Right ventricle myocardium inferior (tissue), 1 donor: Measurements from ENCODE around the gene AR. TPM values are rescaled to one million over a fixed set of nuclear protein-coding genes. Genes with fewer than 3 reads are reported as not detected.

Source experiments
- ATAC-seq: fragments of 200-7000 bp; cut with Tn5 transposase; one replicate; pipeline ENCODE4 v1.9.1; 2020; ENCODE audit warnings: mild to moderate bottlenecking, moderate library complexity
- DNase-seq: peaks from one replicate; pipeline ENCODE4 v3.0.0; 2021; ENCODE audit errors: missing footprints
- intact Hi-C: fragments of 100-400 bp; cut with DNase I; formaldehyde crosslinking; loops from one replicate; pipeline ENCODE4 v1.11.0; 2022
- total RNA-seq: library from RNA; stranded (reverse); fragmentation: NEBNext Ultra II Directional; extraction: Animal tissue kit (Norgen Biotek cat#: 25700); gene quantifications from one replicate; pipeline ENCODE4 v1.2.1, GENCODE V29; 2021
- donor health status: DM: no; HTN: yes; CAD: no; lungs with severe emphysema.

The AR gene
- total RNA-seq, 1 donor from 2014 or later, result 23.9 TPM

GRCh38 chrX:67700602-67701001 lies 156.8 kb downstream of the AR start:
- intact Hi-C loops, result no loop called here
- DNase-seq (no peak), ATAC-seq (no peak)

GRCh38 chrX:67714004-67714403 lies 170.2 kb downstream of the AR start:
- peak; percentile 60 for ATAC-seq
- DNase-seq, result no peak
- intact Hi-C loops, result no loop called here

- intact Hi-C loops, result loop anchor here (5.0 kb wide), 2 partner anchors 145 to 175 kb away; partner anchors contain the start of gene AR
- ATAC-seq, result no peak
- no peak for DNase-seq
Measured at GRCh38 chrX:67717571-67717970, 173.8 kb downstream of the AR start.

- intact Hi-C loops, result loop anchor here (5.0 kb wide), 2 partner anchors 147 to 177 kb away; partner anchors contain the start of gene AR
Measured at GRCh38 chrX:67718926-67719325, 175.1 kb downstream of the AR start.

GRCh38 chrX:67720344-67720743 lies 176.5 kb downstream of the AR start:
- no peak for DNase-seq
- intact Hi-C loops, result loop anchor here (5.0 to 10.0 kb wide), 2 partner anchors 62 to 424 kb away; no protein-coding TSS in a partner anchor

More at GRCh38 chrX:67718926-67719325, 175.1 kb downstream of the AR start:
- DNase-seq (no peak), ATAC-seq (peak; percentile 89)

GRCh38 chrX:67721321-67721720 lies 177.5 kb downstream of the AR start:
- DNase-seq (no peak), ATAC-seq (no peak)
- intact Hi-C loops, result loop anchor here (5.0 to 10.0 kb wide), 2 partner anchors 61 to 423 kb away; no protein-coding TSS in a partner anchor

More at GRCh38 chrX:67720344-67720743, 176.5 kb downstream of the AR start:
- no peak for ATAC-seq

- ATAC-seq, result no peak
- DNase-seq, result no peak
- intact Hi-C loops, result loop anchor here (5.0 to 10.0 kb wide), 2 partner anchors 59 to 421 kb away; no protein-coding TSS in a partner anchor
Measured at GRCh38 chrX:67723580-67724351, 179.9 kb downstream of the AR start.

GRCh38 chrX:67724359-67725110 lies 180.7 kb downstream of the AR start:
- DNase-seq (no peak), ATAC-seq (no peak)
- intact Hi-C loops, result loop anchor here (5.0 to 10.0 kb wide), 2 partner anchors 58 to 420 kb away; no protein-coding TSS in a partner anchor

- DNase-seq, result no peak
- intact Hi-C loops, result loop anchor here (10.0 kb wide), 1 partner anchor 419 kb away; no protein-coding TSS in a partner anchor
- no peak for ATAC-seq
Measured at GRCh38 chrX:67725471-67725870, 181.7 kb downstream of the AR start.

- ATAC-seq (no peak), DNase-seq (no peak)
- intact Hi-C loops, result loop anchor here (10.0 kb wide), 1 partner anchor 419 kb away; no protein-coding TSS in a partner anchor
Measured at GRCh38 chrX:67726018-67726417, 182.2 kb downstream of the AR start.

GRCh38 chrX:67727576-67727975 lies 183.8 kb downstream of the AR start:
- DNase-seq (no peak), ATAC-seq (no peak)
- intact Hi-C loops, result loop anchor here (10.0 kb wide), 1 partner anchor 417 kb away; no protein-coding TSS in a partner anchor

- intact Hi-C loops, result no loop called here
- DNase-seq, result no peak
- ATAC-seq, result no peak
Measured at GRCh38 chrX:67730296-67730695, 186.5 kb downstream of the AR start.

GRCh38 chrX:67731061-67731460 lies 187.2 kb downstream of the AR start:
- DNase-seq, result no peak
- ATAC-seq, result no peak
- intact Hi-C loops, result no loop called here

GRCh38 chrX:67732864-67733263 lies 189.0 kb downstream of the AR start:
- intact Hi-C loops, result no loop called here
- DNase-seq, result no peak
- no peak for ATAC-seq

GRCh38 chrX:67734111-67734753 lies 190.4 kb downstream of the AR start:
- ATAC-seq, result no peak
- intact Hi-C loops, result no loop called here

GRCh38 chrX:67749536-67749935 lies 205.7 kb downstream of the AR start:
- intact Hi-C loops, result no loop called here
- no peak for ATAC-seq
- no peak for DNase-seq

More at GRCh38 chrX:67734111-67734753, 190.4 kb downstream of the AR start:
- no peak for DNase-seq

GRCh38 chrX:67750694-67751093 lies 206.9 kb downstream of the AR start:
- DNase-seq, result no peak

GRCh38 chrX:67759018-67759417 lies 215.2 kb downstream of the AR start:
- ATAC-seq (no peak), DNase-seq (no peak)
- intact Hi-C loops, result no loop called here

More at GRCh38 chrX:67750694-67751093, 206.9 kb downstream of the AR start:
- intact Hi-C loops, result no loop called here
- no peak for ATAC-seq

- peak; percentile 34 for ATAC-seq
- intact Hi-C loops, result no loop called here
- DNase-seq, result no peak
Measured at GRCh38 chrX:67777148-67777547, 233.3 kb downstream of the AR start.
